LNCaP clone FGC (cell line): ENCODE measurements around the gene BZW1.

Experiments
- DNase-seq: peaks from one replicate; pipeline ENCODE4 v3.0.0-alpha.2; 2011; ENCODE audit warnings: low read depth
- H3K4me3 ChIP-seq: 2 replicates; pipeline ENCODE4 v1.5.1; 2011; ENCODE audit warnings: mild to moderate bottlenecking, low read depth, low read length, control low read depth
- TF ChIP-seq, protein P1 (sequence below): IDR thresholded peaks from 2 replicates; pipeline ENCODE4 v1.5.1; 2012; ENCODE audit warnings: mild to moderate bottlenecking; ENCODE audit not compliant: control insufficient read depth, insufficient read depth; ENCODE audit errors: extremely low read depth

Gene BZW1

DNA sequence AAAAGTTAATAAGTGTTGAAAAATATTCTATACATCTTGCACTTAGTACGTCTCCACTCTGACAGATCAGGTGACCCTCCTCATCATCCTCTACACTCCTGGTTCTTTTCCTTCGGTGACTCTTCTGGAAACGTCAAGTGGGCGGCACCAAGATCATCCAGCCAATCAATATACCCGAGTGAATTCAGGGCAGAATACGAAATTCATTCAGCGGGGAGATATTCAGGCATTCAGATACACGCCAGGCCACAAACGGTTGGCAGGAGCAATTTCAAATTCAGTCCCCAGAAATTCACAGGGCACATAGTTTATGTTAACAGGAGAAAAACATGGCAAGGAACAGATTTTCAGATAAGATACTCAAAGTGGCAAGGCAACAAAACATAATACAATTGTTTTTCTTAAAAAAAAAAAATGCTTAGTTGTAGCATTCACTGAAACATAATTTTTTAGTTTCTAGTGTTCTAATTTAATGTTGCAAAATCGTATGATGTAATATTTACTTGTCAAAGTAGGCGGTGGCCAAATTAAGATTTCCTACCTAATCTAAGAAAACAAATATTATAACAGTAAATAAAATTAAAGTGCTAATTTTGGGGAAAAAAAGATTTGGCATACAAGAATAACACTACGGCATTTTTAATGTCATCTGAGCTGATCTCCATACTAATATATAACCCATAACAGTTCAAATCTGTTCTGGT, 48.5 kb downstream of the BZW1 start:
- peak overlapping the region; percentile 82; the same call in 1 of the 2 replicates for H3K4me3 ChIP-seq
- TF ChIP-seq, protein P1, sequence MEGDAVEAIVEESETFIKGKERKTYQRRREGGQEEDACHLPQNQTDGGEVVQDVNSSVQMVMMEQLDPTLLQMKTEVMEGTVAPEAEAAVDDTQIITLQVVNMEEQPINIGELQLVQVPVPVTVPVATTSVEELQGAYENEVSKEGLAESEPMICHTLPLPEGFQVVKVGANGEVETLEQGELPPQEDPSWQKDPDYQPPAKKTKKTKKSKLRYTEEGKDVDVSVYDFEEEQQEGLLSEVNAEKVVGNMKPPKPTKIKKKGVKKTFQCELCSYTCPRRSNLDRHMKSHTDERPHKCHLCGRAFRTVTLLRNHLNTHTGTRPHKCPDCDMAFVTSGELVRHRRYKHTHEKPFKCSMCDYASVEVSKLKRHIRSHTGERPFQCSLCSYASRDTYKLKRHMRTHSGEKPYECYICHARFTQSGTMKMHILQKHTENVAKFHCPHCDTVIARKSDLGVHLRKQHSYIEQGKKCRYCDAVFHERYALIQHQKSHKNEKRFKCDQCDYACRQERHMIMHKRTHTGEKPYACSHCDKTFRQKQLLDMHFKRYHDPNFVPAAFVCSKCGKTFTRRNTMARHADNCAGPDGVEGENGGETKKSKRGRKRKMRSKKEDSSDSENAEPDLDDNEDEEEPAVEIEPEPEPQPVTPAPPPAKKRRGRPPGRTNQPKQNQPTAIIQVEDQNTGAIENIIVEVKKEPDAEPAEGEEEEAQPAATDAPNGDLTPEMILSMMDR: no peak
- no peak for DNase-seq

DNA sequence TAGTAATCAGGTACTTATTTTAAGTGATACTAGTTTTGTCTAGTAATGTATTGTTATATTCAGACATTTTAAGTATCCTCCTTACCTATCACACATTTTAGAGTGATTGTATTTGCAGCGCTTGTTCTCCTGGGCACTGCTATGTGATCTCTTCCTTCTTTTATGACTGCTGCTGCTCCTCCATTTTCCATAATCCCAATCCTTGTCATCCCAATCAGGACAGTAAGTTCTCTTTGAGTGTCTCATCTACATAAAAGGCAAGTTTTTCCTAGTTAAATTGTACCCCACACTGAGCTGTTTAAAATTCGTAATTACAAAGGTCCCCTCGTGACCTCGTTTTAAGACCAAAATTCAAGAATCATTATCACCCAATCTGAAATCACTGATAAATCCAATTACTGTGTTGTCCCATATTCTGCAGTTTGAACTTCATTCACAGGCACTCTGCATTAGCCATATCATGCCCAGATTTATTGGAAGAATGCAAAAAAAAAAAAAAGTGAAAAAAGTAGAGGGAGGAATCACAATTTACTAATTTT, 50.0 kb downstream of the BZW1 start:
- TF ChIP-seq, protein P1: no peak
- peak overlapping the region; percentile 82 for H3K4me3 ChIP-seq
- no peak for DNase-seq

DNA sequence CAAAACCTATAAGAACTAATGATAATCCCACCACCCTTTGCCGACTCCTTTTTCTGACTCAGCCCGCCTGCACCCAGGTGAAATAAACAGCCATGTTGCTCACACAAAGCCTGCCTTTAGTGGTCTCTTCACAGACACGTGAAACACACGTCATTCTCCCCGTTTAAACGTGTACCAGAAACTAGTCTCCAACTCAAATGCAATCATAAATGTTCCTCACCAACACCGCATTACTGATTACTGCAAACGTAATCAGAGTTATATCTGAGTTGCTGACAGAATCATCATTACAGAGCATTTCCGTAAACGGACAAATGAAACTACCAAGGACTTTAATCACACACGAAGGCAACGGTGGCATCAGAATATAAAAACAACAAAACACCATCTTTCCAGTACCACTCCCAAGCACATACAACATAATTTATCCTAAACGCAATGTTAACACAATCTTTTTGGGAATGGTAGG, 50.9 kb downstream of the BZW1 start:
- H3K4me3 ChIP-seq: peak overlapping the region; percentile 82
- no peak for DNase-seq
- TF ChIP-seq, protein P1: no peak

DNA sequence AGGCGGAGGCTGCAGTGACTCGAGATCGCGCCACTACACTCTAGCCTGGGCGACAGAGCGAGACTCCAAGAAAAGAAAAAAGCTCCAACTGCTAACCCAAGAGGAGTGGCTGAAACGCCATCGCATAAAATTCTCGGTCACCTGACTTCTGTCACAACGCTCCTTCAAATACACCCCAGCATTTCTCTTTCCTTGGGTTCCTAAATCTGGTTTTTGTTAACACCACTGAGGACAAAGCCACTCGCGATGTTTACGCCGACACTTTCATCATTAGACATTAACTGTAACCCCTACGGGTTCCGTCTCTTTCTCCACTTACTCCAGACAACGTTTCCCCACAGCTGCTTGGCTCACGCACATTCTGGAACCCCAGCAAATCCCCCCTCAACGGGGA, 52.1 kb downstream of the BZW1 start:
- DNase-seq: no peak
- TF ChIP-seq, protein P1: no peak
- H3K4me3 ChIP-seq: peak overlapping the region; percentile 82

DNA sequence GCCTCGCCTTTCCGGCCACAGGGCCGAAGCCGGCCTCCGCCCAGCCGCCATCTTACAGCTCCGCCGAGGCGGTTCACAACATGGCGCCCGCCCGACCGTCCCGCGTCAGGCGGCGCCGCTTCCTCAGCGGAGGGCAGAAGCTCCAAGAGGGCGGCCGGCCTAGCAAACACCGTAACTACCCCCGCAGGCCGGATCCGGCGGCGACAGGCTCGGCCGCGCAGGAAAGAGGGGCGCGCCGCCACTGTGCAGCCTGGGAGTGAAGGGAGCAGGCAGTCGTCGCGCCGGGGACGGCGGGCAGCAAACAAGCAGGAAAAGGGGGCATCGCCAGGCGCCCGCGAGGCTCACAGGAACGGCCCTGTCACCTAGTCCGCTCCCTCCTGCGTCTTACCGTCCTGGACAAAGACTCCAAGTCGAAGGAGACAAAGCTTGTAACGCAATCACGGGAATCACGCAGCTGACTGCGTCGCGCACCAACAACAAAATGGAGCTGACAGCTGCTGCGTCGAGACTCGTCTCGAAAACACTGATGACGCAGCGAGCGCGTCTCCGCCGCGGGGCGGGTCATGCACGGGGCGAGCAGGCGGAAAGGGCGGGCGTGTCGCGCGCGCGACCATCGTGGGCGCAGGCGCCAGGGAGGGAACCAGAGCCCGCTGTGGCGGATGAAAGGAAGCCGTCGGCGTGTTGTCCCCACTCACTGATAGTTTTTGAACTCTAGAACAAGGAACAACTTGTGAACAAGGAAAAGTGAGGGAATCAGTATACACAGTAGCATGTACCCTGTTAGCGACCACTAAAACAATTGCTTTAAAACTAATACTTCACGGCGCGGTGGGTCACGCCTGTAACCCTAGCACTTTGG, 52.7 kb downstream of the BZW1 start, which contains the start of gene CLK1:
Gene CLK1 (minus strand): TSS at position 483 of the 859 bp plus-strand sequence. CDS start 2,796 bp downstream, outside the sequence.
- peak; percentile 57 for DNase-seq
- TF ChIP-seq, protein P1: no peak
- peak within 1 kb of the TSS; percentile 82 for H3K4me3 ChIP-seq

DNA sequence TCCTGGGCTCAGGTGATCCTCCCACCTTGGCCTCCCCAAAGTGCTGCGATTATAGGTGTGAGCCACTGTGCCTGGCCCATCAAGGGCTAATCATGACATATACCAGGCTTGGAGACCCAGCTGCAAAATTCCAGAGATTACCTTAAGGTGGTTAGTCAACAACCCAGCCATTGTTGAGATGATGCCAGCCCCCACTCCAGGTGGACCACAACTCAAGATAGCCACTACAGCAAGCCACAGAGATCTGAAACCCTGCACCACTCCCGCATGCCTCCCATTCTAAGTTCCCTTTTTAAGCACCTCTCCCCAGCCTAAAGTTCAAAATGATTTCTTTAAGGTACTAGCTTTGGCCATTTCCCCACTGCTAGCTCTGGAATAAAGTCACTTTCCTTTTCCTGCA, 57.3 kb downstream of the BZW1 start:
- H3K4me3 ChIP-seq: no peak overlapping the region
- no peak for DNase-seq
- TF ChIP-seq, protein P1: no peak
